AG09309 (cell line): ENCODE measurements around the gene IRF6.

Experiments used
- DNase-seq: peaks from one replicate; pipeline ENCODE4 v3.0.0-alpha.2; 2010; ENCODE audit warnings: low read depth
- H3K4me3 ChIP-seq: 2 replicates; pipeline ENCODE4 v1.5.1; 2011; ENCODE audit warnings: mild to moderate bottlenecking, low read depth, low read length, moderate library complexity; ENCODE audit not compliant: control insufficient read depth
- TF ChIP-seq, protein P1 (sequence below): IDR thresholded peaks from 2 replicates; pipeline ENCODE4 v1.5.1; 2011; ENCODE audit warnings: mild to moderate bottlenecking, low read depth, low read length, inconsistent platforms; ENCODE audit not compliant: insufficient read depth, control insufficient read depth; ENCODE audit errors: missing control alignments

IRF6 gene

DNA sequence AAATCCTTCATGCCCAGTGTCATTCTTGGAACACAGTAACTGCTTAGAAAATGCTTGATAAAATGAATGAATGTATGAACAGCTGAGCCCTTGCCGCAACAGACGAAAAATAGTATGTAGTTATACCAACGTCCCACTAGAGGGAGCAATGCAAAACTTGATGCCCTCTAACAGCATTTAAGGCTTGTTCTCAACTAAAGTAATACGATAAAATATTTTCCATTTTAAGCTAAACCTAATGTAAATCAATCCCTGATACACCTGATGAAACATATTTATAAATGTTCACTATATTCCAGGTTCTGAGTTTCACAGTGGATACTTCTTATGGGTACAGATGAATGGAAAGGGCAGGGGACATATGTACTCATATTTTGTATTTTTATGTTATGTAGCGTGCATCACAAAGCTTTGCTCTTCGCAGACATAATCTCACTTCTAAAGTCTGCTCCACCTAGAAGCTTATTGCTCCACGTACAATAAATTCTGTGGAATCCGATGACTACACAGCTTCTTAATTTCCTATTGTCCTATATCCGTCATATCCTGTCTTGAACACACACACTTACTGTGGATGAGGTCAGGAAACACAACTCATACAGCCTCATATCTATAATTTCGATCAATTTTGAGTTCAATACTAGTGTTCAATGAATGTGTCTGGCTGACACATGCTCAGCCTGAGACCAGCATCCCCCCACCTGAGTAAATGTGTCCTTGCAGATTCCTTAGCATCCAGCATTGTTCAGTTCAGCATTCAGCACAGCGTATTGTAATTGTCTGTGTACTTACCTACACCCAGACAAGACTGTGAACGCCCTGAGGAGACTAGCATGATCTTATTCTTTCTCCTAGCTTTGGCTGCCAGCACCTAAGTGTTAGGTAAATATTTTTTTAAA, 17.4 kb upstream of the IRF6 start:
- no peak overlapping the region for H3K4me3 ChIP-seq
- DNase-seq, result no peak
- TF ChIP-seq, protein P1, sequence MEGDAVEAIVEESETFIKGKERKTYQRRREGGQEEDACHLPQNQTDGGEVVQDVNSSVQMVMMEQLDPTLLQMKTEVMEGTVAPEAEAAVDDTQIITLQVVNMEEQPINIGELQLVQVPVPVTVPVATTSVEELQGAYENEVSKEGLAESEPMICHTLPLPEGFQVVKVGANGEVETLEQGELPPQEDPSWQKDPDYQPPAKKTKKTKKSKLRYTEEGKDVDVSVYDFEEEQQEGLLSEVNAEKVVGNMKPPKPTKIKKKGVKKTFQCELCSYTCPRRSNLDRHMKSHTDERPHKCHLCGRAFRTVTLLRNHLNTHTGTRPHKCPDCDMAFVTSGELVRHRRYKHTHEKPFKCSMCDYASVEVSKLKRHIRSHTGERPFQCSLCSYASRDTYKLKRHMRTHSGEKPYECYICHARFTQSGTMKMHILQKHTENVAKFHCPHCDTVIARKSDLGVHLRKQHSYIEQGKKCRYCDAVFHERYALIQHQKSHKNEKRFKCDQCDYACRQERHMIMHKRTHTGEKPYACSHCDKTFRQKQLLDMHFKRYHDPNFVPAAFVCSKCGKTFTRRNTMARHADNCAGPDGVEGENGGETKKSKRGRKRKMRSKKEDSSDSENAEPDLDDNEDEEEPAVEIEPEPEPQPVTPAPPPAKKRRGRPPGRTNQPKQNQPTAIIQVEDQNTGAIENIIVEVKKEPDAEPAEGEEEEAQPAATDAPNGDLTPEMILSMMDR, result peak; percentile 72

DNA sequence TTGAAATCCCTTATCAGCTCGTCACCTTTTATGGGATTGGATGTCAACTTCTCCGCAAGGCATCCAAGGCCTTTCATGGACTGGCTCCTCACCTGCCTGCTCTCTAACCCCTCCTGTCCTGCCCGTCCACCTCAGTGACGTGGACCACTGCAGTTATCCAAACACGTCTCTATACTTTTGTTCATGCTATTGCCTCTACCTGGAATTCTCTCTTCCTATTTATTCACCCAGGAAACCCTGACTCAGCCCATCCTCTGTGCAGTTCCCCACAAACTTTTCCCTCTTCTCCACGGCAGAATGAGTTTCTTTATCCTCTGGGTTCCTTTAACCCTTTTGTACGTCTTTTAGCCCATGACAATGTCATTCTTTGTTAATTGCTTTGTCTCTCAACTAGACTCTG, 16.8 kb upstream of the IRF6 start:
- H3K4me3 ChIP-seq, result no peak overlapping the region
- TF ChIP-seq, protein P1, result no peak
- no peak for DNase-seq

DNA sequence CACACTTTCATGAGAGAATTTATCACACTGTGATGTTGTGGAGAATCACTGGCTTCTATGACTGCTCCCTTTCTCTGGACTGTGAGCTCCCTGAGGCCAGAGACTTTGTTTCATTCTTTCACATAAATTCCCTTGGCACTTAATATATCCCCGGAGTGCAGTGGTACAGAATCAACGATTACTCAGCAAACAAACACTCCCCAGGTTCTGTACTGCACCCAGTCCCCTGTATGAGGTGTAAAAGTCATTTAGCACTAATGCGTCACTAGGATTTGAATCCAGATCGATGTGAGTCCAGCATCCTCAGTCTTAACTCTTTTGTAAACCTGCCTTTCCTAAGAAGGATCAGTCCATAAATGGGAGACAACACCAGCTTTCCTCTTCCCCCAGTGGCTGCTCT, 15.0 kb upstream of the IRF6 start:
- no peak overlapping the region for H3K4me3 ChIP-seq
- TF ChIP-seq, protein P1, result no peak
- DNase-seq, result no peak

DNA sequence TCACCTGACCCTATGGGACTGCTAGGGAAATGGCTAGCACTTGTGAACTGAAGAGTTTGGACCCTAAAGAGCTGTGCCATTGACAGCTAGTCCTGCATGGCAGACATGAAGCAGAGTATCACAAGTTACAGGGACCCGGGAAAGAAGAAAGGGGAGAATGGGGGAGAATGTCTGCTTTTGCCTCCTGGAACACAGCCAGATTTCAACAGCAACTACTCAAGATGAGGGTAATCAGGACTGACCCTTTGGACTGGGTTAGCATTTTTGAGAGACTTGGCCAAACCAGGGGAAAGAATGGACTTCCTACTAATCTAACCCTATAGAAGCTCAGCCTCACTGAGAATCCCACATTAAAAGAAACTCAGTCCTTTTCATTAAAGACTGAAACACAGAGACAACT, 13.1 kb upstream of the IRF6 start:
- no peak for DNase-seq
- TF ChIP-seq, protein P1, result no peak

DNA sequence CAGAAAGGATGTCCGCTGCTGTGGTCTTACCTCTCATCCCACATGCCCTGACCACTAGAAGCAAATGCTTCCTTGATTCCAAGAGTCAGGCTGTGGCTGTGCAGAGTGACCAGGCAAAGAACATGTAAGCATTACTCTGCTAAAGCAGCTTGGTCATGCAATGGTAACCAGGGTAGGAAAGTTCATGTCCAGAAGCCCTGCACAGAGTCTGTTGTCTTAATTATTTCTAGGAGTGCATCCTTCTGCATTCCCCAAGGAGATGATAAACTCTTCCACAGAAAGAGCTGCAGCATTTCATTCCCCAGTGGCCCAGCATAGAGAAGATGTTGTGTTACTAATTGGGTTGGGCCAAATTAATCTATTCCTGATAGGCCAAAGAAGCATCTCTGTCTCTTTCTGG, 11.7 kb upstream of the IRF6 start:
- no peak for DNase-seq
- no peak overlapping the region for H3K4me3 ChIP-seq
- TF ChIP-seq, protein P1, result no peak

More for the DNA sequence above, 13.1 kb upstream of the IRF6 start:
- H3K4me3 ChIP-seq, result no peak overlapping the region

DNA sequence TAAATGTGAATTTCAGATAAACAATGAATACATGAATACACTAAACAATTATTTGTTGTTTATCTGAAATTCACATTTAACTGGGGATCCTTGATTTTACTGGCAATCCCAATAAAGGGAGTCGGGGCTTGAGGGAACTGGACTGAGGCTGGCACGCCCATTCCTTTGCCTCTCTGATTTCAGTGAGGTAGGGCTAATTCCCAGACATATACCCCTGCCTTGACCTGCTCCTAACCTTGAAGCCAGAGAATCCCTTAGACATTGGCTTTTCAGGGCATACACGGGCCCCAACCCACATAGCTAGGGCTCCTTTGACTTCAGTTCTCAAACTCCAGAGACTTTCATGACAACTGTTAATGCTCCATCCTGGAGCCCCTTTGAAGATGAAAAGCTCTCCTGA, 11.0 kb upstream of the IRF6 start:
- TF ChIP-seq, protein P1, result no peak
- H3K4me3 ChIP-seq, result no peak overlapping the region
- no peak for DNase-seq
